K562 (cell line): ENCODE data around the gene PBX2. TPM values are rescaled to one million over a fixed set of nuclear protein-coding genes. Genes with fewer than 3 reads are reported as not detected.

Experiments
- ARID4B ChIP-seq: sonication (generic); formaldehyde crosslinking; IDR thresholded peaks from 2 replicates; pipeline ENCODE4 v1.8.0; 2022; ENCODE audit warnings: mild to moderate bottlenecking, missing genetic modification reagents
- CLOCK ChIP-seq: fragments of 250-450 bp; sonication (Bioruptor Pico); IDR thresholded peaks from 2 replicates; pipeline ENCODE4 v1.4.0; 2020; ENCODE audit warnings: mild to moderate bottlenecking, moderate library complexity, borderline replicate concordance
- ESRRA ChIP-seq: fragments of 450-650 bp; IDR thresholded peaks from 2 replicates; pipeline ENCODE4 v1.6.1; 2014; ENCODE audit warnings: low read depth, mild to moderate bottlenecking, moderate library complexity, borderline replicate concordance
- FOXJ3 ChIP-seq: sonication (generic); formaldehyde crosslinking; IDR thresholded peaks from 2 replicates; pipeline ENCODE4 v1.4.0; 2020; ENCODE audit warnings: mild to moderate bottlenecking, missing genetic modification reagents
- HDAC2 ChIP-seq: fragments of 450-650 bp; IDR thresholded peaks from 2 replicates; pipeline ENCODE4 v1.6.1; 2016; ENCODE audit warnings: mild to moderate bottlenecking
- PKNOX1 ChIP-seq: fragments of 450-650 bp; IDR thresholded peaks from 2 replicates; pipeline ENCODE4 v1.6.1; 2016
- PTBP1 ChIP-seq: fragments of 200-400 bp; formaldehyde crosslinking; IDR thresholded peaks from 2 replicates; pipeline ENCODE4 v1.6.1; 2017; ENCODE audit warnings: low read depth, low read length
- RBM39 ChIP-seq: fragments of 200-400 bp; formaldehyde crosslinking; optimal IDR thresholded peaks from 2 replicates; pipeline ENCODE3; 2018; ENCODE audit warnings: low read depth, low read length
- RFX5 ChIP-seq: IDR thresholded peaks from 2 replicates; pipeline ENCODE4 v1.6.1; 2011; ENCODE audit warnings: low read depth, mild to moderate bottlenecking, improper control_type of control experiment, low read length
- SIN3A ChIP-seq, 2 experiments: fragments of 150-350 bp in 1 of 2; IDR thresholded peaks; 2 replicates each; pipeline ENCODE4 v1.6.1; 2011 to 2016; ENCODE audit warnings: borderline replicate concordance in 2 of 2, low read depth in 2 of 2, low read length in 2 of 2, mild to moderate bottlenecking in 2 of 2, moderate library complexity in 2 of 2; ENCODE audit not compliant: control insufficient read depth in 1 of 2
- SRSF3 ChIP-seq: fragments of 200-400 bp; formaldehyde crosslinking; IDR thresholded peaks from 2 replicates; pipeline ENCODE4 v1.6.1; 2016; ENCODE audit warnings: mild to moderate bottlenecking, low read length, moderate library complexity; ENCODE audit not compliant: insufficient read depth
- TAF9B ChIP-seq: fragments of 450-650 bp; IDR thresholded peaks from 2 replicates; pipeline ENCODE4 v1.6.1; 2018; ENCODE audit warnings: mild to moderate bottlenecking; ENCODE audit not compliant: partially characterized antibody
- XRCC3 ChIP-seq: fragments of 450-650 bp; IDR thresholded peaks from 2 replicates; pipeline ENCODE4 v1.6.1; 2017; ENCODE audit warnings: mild to moderate bottlenecking, moderate library complexity
- ZBTB1 ChIP-seq: sonication (generic); formaldehyde crosslinking; IDR thresholded peaks from 2 replicates; pipeline ENCODE4 v1.8.1; 2023; ENCODE audit warnings: missing genetic modification reagents, low read depth, mild to moderate bottlenecking, borderline replicate concordance
- ZBTB34 ChIP-seq: fragments of 250-450 bp; sonication (Bioruptor Pico); IDR thresholded peaks from 2 replicates; pipeline ENCODE4 v1.8.0; 2021; ENCODE audit warnings: mild to moderate bottlenecking, moderate library complexity
- ZBTB8A ChIP-seq: fragments of 450-650 bp; IDR thresholded peaks from 2 replicates; pipeline ENCODE4 v1.6.1; 2018; ENCODE audit warnings: mild to moderate bottlenecking, moderate library complexity; ENCODE audit not compliant: partially characterized antibody
- ZNF696 ChIP-seq: fragments of 250-450 bp; sonication (Bioruptor Pico); conservative IDR thresholded peaks from 2 replicates; pipeline ENCODE4 v1.4.0; 2020; ENCODE audit warnings: mild to moderate bottlenecking, moderate library complexity
- ZNF785 ChIP-seq: fragments of 250-450 bp; sonication (Bioruptor Pico); IDR thresholded peaks from 2 replicates; pipeline ENCODE4 v1.4.0; 2020; ENCODE audit warnings: mild to moderate bottlenecking
- polyA plus RNA-seq, 8 experiments: library from polyadenylated mRNA; depleted of rRNA in 4 of 8; stranded (reverse) in 5 of 8; unstranded in 3 of 8; fragments of >200 nt; fragmentation: Nextera tagmentation in 2 of 8; fragmentation: Illumina TruSeq in 1 of 8; extraction: Ambion mirVana in 2 of 8; extraction: Trizol in 1 of 8; gene quantifications; 2 replicates each; pipeline versions ENCODE4 v1.2.1 to v1.2.3, GENCODE V29; 2011 to 2014; ENCODE audit warnings: inconsistent platforms in 1 of 8, missing spikeins in 1 of 8
- total RNA-seq, 7 experiments: library from RNA; depleted of rRNA in 6 of 7; stranded (reverse); fragments of >200 nt in 6 of 7; fragmentation: Illumina TruSeq in 2 of 7; extraction: Trizol in 2 of 7; gene quantifications; 2 replicates each; pipeline versions ENCODE4 v1.2.1 to v1.2.3, GENCODE V29; 2011 to 2021; ENCODE audit warnings: low replicate concordance in 1 of 7

PBX2 gene
- total and polyA plus RNA-seq, 9 of the 15 experiments (the other 6 are each of a cell fraction or from before 2014, with no cell fraction given) = 1.9 to 134 (median 62.5) TPM

- TF ChIP-seq XRCC3 (no peak), TAF9B (no peak), HDAC2 (no peak), RFX5 (no peak), ARID4B (CRISPR knock-in tag) (0 out of 2 replicates have a peak, but pooled peaks have one; percentile 37), ZBTB1 (CRISPR knock-in tag) (no peak; the same call in 1 of the 2 replicates), SIN3A (IDR thresholded peaks at IDR 0.05; ENCODE audit: borderline replicate concordance in 2 of 2, control insufficient read depth in 1 of 2, low read depth in 2 of 2, low read length in 2 of 2) (no peak), ZNF696 (CRISPR knock-in tag) (no peak), PKNOX1 (no peak), FOXJ3 (CRISPR knock-in tag) (no peak), ZBTB34 (CRISPR knock-in tag) (no peak), RBM39 (no peak), ZBTB8A (no peak), PTBP1 (no peak), ZNF785 (no peak), CLOCK (CRISPR knock-in tag) (no peak), ESRRA (peak; percentile 16; the same call in 1 of the 2 replicates), SRSF3 (no peak)
These were observed 37.0 kb downstream of the PBX2 start (continued) for GRCh38 chr6:32152769-32153563.
